Nephron (organoid): ENCODE results near the gene NQO2.
A peak's percentile ranks its signal among the peaks of the same experiment; 100 is the strongest.

Experiments
- H3K27ac Mint-ChIP-seq, 3 experiments: 2 replicates each; pipeline ENCODE4 v1.8.0; 2020; ENCODE audit warnings: mixed read lengths in 3 of 3, mild to moderate bottlenecking in 2 of 3, moderate library complexity in 1 of 3
- H3K27me3 Mint-ChIP-seq: 2 replicates; pipeline ENCODE4 v1.8.0; 2021; ENCODE audit warnings: low read depth, mild to moderate bottlenecking, moderate library complexity, mixed read lengths
- H3K36me3 Mint-ChIP-seq: 2 replicates; pipeline ENCODE4 v1.8.0; 2020; ENCODE audit warnings: low read depth, mixed read lengths
- H3K4me1 Mint-ChIP-seq: 2 replicates; pipeline ENCODE4 v1.8.0; 2020; ENCODE audit warnings: mixed read lengths
- H3K4me3 Mint-ChIP-seq, 3 experiments: 2 replicates each; pipeline ENCODE4 v1.8.0; 2020; ENCODE audit warnings: mild to moderate bottlenecking in 3 of 3, mixed read lengths in 3 of 3, moderate library complexity in 2 of 3
- H3K9me3 Mint-ChIP-seq: 2 replicates; pipeline ENCODE4 v1.8.0; 2020; ENCODE audit warnings: mixed read lengths
- TF ChIP-seq, protein P1 (sequence below), 3 experiments: fragments of 200-600 bp; sonication (generic); IDR thresholded peaks; one replicate each; pipeline ENCODE4 v1.5.0; 2021; ENCODE audit warnings: antibody characterized with exemption in 3 of 3; ENCODE audit not compliant: unreplicated experiment in 3 of 3

The NQO2 gene

DNA sequence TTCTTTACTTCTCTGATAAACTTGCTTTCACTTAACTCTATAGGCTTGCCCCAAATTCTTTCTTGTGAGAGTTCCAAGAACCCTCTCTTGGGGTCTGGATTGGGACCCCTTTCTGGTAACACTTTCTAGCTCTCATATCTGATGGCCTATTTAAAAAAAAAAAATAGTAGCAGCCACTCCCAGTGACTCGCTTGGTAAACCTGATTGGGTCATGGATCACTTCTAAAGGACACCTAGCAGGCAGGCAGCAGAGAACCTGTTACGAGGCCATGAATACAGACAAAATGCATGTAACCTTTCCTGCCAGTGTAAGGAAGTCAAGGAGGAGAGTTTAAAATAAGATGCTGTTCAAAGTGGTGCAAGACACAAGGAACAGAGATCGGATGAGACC lies 19.2 kb upstream of the NQO2 start:
- no peak overlapping the region for H3K4me3 Mint-ChIP-seq
- no peaks in the 10 kb centered on the region for H3K9me3 Mint-ChIP-seq
- peaks cover 3% of the 10 kb centered on the region for H3K27me3 Mint-ChIP-seq
- no peaks in the 10 kb centered on the region for H3K36me3 Mint-ChIP-seq
- TF ChIP-seq, protein P1, sequence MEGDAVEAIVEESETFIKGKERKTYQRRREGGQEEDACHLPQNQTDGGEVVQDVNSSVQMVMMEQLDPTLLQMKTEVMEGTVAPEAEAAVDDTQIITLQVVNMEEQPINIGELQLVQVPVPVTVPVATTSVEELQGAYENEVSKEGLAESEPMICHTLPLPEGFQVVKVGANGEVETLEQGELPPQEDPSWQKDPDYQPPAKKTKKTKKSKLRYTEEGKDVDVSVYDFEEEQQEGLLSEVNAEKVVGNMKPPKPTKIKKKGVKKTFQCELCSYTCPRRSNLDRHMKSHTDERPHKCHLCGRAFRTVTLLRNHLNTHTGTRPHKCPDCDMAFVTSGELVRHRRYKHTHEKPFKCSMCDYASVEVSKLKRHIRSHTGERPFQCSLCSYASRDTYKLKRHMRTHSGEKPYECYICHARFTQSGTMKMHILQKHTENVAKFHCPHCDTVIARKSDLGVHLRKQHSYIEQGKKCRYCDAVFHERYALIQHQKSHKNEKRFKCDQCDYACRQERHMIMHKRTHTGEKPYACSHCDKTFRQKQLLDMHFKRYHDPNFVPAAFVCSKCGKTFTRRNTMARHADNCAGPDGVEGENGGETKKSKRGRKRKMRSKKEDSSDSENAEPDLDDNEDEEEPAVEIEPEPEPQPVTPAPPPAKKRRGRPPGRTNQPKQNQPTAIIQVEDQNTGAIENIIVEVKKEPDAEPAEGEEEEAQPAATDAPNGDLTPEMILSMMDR (IDR thresholded peaks at IDR 0.05; ENCODE audit: unreplicated experiment in 3 of 3) = no peak
- no peak overlapping the region for H3K27ac Mint-ChIP-seq
- peaks cover 53% of the 10 kb centered on the region for H3K4me1 Mint-ChIP-seq

DNA sequence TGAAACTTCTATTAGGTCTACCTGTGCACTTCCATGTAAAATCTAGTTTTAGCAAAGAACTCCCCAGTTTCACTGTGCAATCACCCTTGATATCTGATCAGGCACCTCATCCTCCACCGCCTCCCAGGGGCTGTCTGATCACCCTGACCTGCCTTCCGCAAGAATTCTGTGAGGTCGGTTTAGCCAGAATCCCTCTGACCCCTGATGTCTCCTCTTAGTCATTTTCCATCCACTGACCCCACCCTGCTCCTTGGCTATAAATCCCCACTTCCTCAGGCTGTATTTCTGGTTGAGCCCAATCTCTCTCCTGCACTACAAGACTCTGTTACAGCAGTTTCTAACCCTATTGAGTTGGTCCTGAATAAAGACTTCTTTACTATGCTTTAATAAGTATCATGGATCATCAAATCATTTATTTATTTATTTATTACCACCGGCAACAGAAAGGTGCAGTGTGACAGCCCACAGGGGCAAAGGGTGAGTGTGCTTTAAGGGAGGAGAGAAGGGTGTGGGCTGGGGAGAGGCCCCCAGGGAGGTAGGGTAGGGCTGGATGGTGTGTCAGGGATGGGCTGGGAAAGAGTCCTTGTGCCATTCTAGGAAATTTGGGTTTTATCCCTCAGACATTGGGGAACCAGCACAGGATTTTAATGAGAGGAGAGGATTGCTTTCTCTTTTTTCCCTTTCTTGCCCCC lies 17.1 kb upstream of the NQO2 start:
- Mint-ChIP-seq H3K36me3 (no peaks in the 10 kb centered on the region), H3K9me3 (no peaks in the 10 kb centered on the region), H3K27me3 (peaks cover 3% of the 10 kb centered on the region), H3K4me3 (no peak overlapping the region), H3K27ac (no peak overlapping the region), H3K4me1 (peaks cover 52% of the 10 kb centered on the region)
- TF ChIP-seq, protein P1 (IDR thresholded peaks at IDR 0.05; ENCODE audit: unreplicated experiment in 3 of 3) = no peak

DNA sequence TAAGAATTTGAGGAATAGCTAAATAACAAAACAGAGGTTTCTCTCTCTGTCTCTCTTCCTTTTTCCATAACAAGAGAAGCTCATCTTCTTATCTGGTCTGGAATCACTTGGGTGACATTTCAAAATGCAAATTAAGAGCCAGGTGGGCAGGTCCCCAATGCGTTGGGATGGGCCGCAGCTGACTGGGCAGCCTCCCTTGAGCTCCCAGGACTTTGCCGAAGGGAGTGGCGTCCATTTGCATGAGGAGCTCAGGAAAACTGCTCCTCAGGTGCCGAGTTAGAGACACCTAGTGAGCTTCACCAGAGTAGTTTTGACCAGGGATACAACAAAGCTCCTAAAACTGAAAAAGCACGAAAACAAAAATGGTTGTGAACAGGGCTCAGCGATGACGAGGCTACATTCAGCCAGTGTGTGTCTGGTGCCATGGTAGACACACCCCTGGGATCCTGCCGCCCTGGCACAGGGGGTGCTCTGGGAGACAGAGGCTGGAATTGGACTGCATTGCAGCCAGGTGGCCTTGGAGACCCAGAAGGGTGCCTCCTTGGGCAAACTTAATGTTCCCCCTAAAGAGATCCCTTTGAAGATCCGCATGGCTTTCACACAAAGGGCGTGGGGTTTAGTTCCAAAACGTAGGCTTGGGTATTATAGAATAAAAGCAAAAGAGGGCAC lies 14.8 kb upstream of the NQO2 start:
- H3K27ac Mint-ChIP-seq = peak overlapping the region in 2 of 3 experiments; percentile 40 to 54
- H3K36me3 Mint-ChIP-seq = no peaks in the 10 kb centered on the region
- H3K27me3 Mint-ChIP-seq = peaks cover 3% of the 10 kb centered on the region
- TF ChIP-seq, protein P1 (IDR thresholded peaks at IDR 0.05; ENCODE audit: unreplicated experiment in 3 of 3) = no peak
- H3K4me1 Mint-ChIP-seq = peaks cover 49% of the 10 kb centered on the region
- no peaks in the 10 kb centered on the region for H3K9me3 Mint-ChIP-seq
- H3K4me3 Mint-ChIP-seq = peak overlapping the region in 2 of 3 experiments; percentile 9 to 48

DNA sequence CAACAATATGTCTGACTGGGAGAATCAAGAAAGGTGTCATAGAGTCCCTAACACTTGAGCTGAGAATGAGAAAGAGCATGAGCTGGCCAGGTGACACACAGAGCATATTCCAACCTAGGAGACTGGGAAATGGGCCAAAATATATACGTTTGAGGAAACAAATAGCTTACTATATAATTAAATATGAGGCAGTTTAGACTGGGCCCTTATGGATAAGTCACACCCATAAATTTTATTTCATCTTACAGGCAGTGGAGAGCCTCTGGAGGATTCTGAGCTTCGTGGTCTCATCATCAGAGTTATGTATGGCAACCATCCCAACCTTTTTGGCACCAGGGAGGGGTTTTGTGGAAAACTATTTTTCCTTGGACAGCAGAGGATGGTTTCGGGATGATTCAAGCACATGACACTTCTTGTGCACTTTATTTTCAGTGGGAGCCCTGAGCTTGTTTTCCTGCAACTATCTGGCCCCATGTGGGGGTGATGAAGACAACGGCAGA lies 12.9 kb upstream of the NQO2 start:
- Mint-ChIP-seq H3K27ac (peak overlapping the region; percentile 98 to 100 (median 100)), H3K9me3 (no peaks in the 10 kb centered on the region), H3K4me3 (peak overlapping the region; percentile 87 to 91 (median 90)), H3K27me3 (peaks cover 3% of the 10 kb centered on the region), H3K36me3 (no peaks in the 10 kb centered on the region), H3K4me1 (peaks cover 49% of the 10 kb centered on the region)
- TF ChIP-seq, protein P1 (IDR thresholded peaks at IDR 0.05; ENCODE audit: unreplicated experiment in 3 of 3) = no peak

DNA sequence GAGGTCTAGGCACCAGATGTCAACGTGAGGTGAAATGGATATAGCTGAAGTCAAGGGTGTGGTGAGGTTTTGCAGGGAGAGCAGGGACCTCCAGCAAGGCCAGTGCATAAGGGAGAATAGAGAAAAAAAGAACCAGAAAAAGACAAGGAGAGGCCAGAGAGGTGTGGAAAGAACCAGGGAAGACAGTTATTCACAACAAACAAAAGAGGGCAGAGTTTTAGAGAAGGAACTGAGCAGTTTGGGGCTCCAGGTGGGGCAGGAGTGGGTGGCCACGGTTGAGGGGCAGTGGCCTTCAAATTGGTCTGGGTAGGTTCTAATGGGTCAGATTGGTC lies 11.6 kb upstream of the NQO2 start:
- Mint-ChIP-seq H3K4me3 (peak overlapping the region; percentile 87 to 91 (median 90)), H3K4me1 (peaks cover 49% of the 10 kb centered on the region), H3K27me3 (peaks cover 3% of the 10 kb centered on the region), H3K36me3 (no peaks in the 10 kb centered on the region), H3K9me3 (no peaks in the 10 kb centered on the region), H3K27ac (peak overlapping the region; percentile 98 to 100 (median 100))
- TF ChIP-seq, protein P1 (IDR thresholded peaks at IDR 0.05; ENCODE audit: unreplicated experiment in 3 of 3) = no peak
